Measurements from ENCODE around the gene ERN1. TPM values are rescaled to one million over a fixed set of nuclear protein-coding genes. Genes with fewer than 3 reads are reported as not detected.

ERN1 gene
- total and polyA plus RNA-seq, 2 donors (not counting 1 experiment from before 2014, with no cell fraction given), result 3.3 to 11.7 TPM

DNA sequence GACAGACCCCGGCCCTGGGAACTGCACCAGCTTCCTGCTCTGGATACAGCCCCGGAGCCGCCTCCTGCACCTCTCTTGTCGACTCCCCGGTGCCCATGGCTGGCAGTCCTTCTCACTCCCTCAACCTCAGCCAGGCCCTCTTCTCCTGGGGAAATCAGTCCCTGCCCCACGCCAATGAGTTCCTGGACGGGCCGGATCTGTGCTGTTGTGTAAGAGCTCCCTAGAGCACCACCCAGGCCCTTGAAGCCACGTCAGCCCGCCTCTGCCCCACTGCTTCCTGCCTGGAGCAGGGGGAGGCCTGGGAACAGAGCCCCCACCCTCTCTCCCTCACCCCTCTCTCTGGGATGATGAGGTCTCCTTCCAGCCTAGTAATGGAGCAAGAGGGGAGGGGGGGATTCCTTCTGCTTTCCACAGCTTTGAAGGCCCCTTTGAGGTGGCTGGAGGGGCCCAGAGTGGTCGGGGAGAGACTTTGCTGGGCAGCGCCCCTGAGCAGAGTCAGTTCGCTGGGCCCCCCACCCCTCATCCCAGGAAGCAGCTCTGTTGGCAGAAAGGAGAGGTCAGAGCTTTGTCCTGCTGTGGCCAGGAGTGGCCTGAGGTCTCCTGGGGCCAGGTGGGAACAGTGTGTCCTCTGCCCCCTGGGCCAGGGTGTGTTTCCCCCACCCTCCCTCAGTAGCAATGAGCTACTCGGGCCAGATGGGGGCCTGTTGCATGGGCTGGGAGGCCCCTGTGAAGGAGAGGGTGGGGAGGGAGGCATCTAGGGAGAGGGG, 128.0 kb downstream of the ERN1 start:
- Histone ChIP-seq H3K27ac (ENCODE audit: insufficient read depth, low read length) (no peak overlapping the region), H3K27me3 (ENCODE audit: control insufficient read depth, insufficient read depth, low read length) (peaks cover 12% of the 10 kb centered on the region), H3K79me2 (ENCODE audit: control insufficient read depth, insufficient read depth, low read length) (no peaks in the 10 kb centered on the region), H3K9ac (ENCODE audit: insufficient read depth, low read length) (no peak overlapping the region), H3K4me2 (ENCODE audit: extremely low read depth, insufficient read depth, low read length) (no peak overlapping the region), H2AFZ (ENCODE audit: low read length) (no peak overlapping the region), H3K36me3 (ENCODE audit: control insufficient read depth, insufficient read depth, low read length) (no peaks in the 10 kb centered on the region), H4K20me1 (ENCODE audit: control insufficient read depth, extremely low read depth, insufficient read depth, low read length) (no peaks in the 10 kb centered on the region), H3K4me1 (ENCODE audit: control insufficient read depth, extremely low read depth, insufficient read depth, low read length) (peaks cover 5% of the 10 kb centered on the region), H3K4me3 (replicated peaks in 1 of 4; ENCODE audit: control extremely low read depth in 1 of 4, insufficient read depth in 1 of 4, low read depth in 3 of 4, low read length in 4 of 4) (no peak overlapping the region), H3K9me3 (ENCODE audit: control insufficient read depth, insufficient read depth, low read depth, low read length) (no peaks in the 10 kb centered on the region)
- TF ChIP-seq EZH2 (IDR thresholded peaks at IDR 0.05; ENCODE audit: low read length, missing control alignments) (no peak), CTCF (conservative IDR thresholded peaks at IDR 0.05 in 1 of 2, IDR thresholded peaks at IDR 0.05 in 1 of 2; ENCODE audit: low read depth in 1 of 2, low read length in 2 of 2) (no peak)
- DNase-seq (ENCODE audit: low read depth in 2 of 2), result no peak

- peaks cover 16% of the 10 kb centered on the region for H3K27me3 ChIP-seq (ENCODE audit: control insufficient read depth, insufficient read depth, low read length)
- no peaks in the 10 kb centered on the region for H3K36me3 ChIP-seq (ENCODE audit: control insufficient read depth, insufficient read depth, low read length)
- no peaks in the 10 kb centered on the region for H3K9me3 ChIP-seq (ENCODE audit: control insufficient read depth, insufficient read depth, low read depth, low read length)
- H3K4me2 ChIP-seq (ENCODE audit: extremely low read depth, insufficient read depth, low read length), result no peak overlapping the region
- no peak overlapping the region for H3K9ac ChIP-seq (ENCODE audit: insufficient read depth, low read length)
- peaks cover 3% of the 10 kb centered on the region for H3K4me1 ChIP-seq (ENCODE audit: control insufficient read depth, extremely low read depth, insufficient read depth, low read length)
- H3K27ac ChIP-seq (ENCODE audit: insufficient read depth, low read length), result no peak overlapping the region
- DNase-seq (ENCODE audit: low read depth in 2 of 2), result no peak
- no peaks in the 10 kb centered on the region for H4K20me1 ChIP-seq (ENCODE audit: control insufficient read depth, extremely low read depth, insufficient read depth, low read length)
- H2AFZ ChIP-seq (ENCODE audit: low read length), result no peak overlapping the region
- TF ChIP-seq CTCF (conservative IDR thresholded peaks at IDR 0.05 in 1 of 2, IDR thresholded peaks at IDR 0.05 in 1 of 2; ENCODE audit: low read depth in 1 of 2, low read length in 2 of 2) (no peak), EZH2 (IDR thresholded peaks at IDR 0.05; ENCODE audit: low read length, missing control alignments) (no peak)
- H3K79me2 ChIP-seq (ENCODE audit: control insufficient read depth, insufficient read depth, low read length), result no peaks in the 10 kb centered on the region
- no peak overlapping the region for H3K4me3 ChIP-seq (replicated peaks in 1 of 4; ENCODE audit: control extremely low read depth in 1 of 4, insufficient read depth in 1 of 4, low read depth in 3 of 4, low read length in 4 of 4)
Measured at GRCh38 chr17:64001091-64001579, 128.8 kb downstream of the ERN1 start.

DNA sequence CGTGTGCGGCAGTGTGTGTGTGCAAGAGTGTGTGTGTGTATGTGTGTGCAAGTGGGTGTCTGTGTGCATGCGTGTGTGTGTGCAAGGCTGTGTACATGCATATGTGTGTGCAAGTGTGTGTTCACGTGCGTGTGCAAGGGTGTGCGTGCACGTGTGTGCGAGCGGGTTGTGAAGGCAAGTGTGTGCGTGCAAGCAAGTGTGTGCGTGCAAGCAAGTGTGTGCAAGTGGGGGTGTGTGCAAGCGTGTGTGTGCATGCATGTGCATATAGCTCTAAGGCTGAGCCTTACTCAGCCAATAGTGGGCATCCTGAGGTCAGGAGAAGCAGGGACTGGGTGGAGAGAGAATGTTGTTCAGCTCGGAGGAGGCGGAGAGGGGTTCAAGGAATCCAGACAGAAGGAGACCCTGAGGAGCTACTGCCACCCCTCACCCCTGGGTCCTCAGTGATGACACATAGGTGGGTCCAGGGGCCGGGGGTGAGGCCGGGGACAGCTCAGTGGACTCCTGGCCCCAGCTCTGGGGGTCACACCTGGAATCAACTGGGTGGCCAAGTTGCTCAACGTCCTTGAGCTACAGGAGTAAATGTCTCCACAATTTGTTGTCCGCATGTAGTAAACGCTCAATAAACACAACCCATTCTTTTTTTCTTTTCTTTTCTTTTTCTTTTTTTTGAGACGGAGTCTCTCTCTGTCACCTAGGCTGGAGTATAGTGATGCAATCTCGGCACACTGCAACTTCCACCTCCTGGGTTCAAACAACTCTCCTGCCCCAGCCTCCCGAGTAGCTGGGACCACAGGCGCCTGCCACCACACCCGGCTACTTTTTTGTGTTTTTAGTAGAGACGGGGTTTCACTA, 130.0 kb downstream of the ERN1 start:
- Histone ChIP-seq H3K4me1 (ENCODE audit: control insufficient read depth, extremely low read depth, insufficient read depth, low read length) (peaks cover 3% of the 10 kb centered on the region), H2AFZ (ENCODE audit: low read length) (no peak overlapping the region), H3K9ac (ENCODE audit: insufficient read depth, low read length) (no peak overlapping the region), H3K27ac (ENCODE audit: insufficient read depth, low read length) (no peak overlapping the region), H3K9me3 (ENCODE audit: control insufficient read depth, insufficient read depth, low read depth, low read length) (no peaks in the 10 kb centered on the region), H3K27me3 (ENCODE audit: control insufficient read depth, insufficient read depth, low read length) (peaks cover 16% of the 10 kb centered on the region), H3K36me3 (ENCODE audit: control insufficient read depth, insufficient read depth, low read length) (no peaks in the 10 kb centered on the region), H3K4me2 (ENCODE audit: extremely low read depth, insufficient read depth, low read length) (no peak overlapping the region), H3K79me2 (ENCODE audit: control insufficient read depth, insufficient read depth, low read length) (no peaks in the 10 kb centered on the region), H4K20me1 (ENCODE audit: control insufficient read depth, extremely low read depth, insufficient read depth, low read length) (no peaks in the 10 kb centered on the region), H3K4me3 (replicated peaks in 1 of 4; ENCODE audit: control extremely low read depth in 1 of 4, insufficient read depth in 1 of 4, low read depth in 3 of 4, low read length in 4 of 4) (no peak overlapping the region)
- TF ChIP-seq CTCF (conservative IDR thresholded peaks at IDR 0.05 in 1 of 2, IDR thresholded peaks at IDR 0.05 in 1 of 2; ENCODE audit: low read depth in 1 of 2, low read length in 2 of 2), result no peak
- TF ChIP-seq EZH2 (IDR thresholded peaks at IDR 0.05; ENCODE audit: low read length, missing control alignments), result no peak
- no peak for DNase-seq (ENCODE audit: low read depth in 2 of 2)
